GM19397 (cell line): Measurements from ENCODE around the gene ASPRV1.
A peak's percentile ranks its signal among the peaks of the same experiment; 100 is the strongest.

Experiments used
- ATAC-seq: cut with Tn5 transposase; IDR thresholded peaks from one replicate; pipeline ENCODE4 v1.9.1; 2021; ENCODE audit warnings: mild to moderate bottlenecking, moderate library complexity; ENCODE audit not compliant: unreplicated experiment

Gene ASPRV1

DNA sequence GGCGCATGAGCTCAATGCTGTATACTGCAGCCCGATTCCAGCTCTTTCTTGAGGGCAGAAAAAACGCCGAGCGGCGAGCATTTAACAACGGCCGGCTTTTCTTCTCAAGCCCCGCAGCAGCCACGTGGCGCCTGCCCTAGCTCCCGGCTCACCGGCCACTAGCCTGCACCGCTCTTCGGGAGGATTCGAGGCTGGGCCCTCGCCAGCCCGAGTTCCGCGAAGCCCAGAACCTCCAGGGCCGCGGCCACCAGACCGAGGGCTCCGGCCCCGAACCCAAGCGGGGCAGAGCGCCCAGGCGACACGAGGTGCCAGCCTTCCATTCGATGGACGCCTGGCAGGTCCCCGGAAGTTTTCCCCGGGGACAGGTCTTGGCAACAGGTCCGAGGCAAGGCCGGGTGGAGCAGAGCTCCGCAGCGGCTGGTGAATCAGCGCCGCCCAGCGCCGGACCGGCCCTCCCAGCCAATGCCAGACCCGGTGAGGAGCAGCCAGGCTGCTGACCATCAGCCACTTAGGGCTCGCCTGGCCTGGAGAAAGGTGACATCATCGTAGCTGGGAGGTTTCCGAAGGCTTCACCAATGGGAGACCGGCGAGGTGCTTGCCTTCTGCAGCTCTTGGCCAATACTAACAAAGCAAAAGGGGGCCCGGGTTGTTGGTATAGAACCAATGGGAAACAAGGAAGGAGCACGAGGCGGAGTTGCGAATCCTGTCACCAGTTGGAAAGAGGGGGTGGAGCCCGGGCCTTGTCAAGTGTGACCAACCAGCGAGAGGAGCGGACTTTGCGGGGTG is 47.1 kb downstream of the ASPRV1 start:
- ATAC-seq, result peak; percentile 88

DNA sequence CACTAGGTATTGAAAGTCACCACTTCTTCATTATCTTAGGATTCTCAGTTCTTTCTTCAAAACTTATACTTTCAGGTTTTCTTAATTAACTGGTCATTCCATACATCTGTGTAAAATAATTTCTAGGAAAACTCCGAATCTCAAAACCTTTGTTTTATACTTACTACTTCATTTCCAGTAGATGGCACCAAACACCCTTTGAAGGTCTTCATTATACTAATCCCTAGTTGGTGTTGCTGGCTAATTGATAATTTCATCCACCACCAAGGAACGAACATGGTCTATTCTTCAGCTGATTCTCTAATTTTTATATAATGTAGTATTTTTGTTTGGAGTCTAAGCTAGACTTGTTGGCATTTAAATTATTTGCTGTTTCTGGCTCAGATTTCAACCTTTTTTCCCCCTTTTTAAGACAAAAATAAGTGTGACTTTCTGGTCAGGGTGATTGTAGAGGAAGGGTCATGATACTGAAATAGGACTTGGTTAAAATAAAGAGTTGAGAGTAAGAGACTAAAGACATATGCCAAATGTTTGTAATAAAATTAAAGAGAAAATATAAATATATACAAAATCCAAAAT is 49.4 kb downstream of the ASPRV1 start:
- no peak for ATAC-seq
